PC-9 (cell line): ENCODE results near the gene MYCN. TPM values are rescaled to one million over a fixed set of nuclear protein-coding genes. Genes with fewer than 3 reads are reported as not detected.
"Not testable (repeated sequence)": the region's sequence is repeated elsewhere in the genome, so short reads cannot be mapped to it uniquely, and the experiment has no call there.

Experiments
- BruUV-seq: library from RNA; stranded (reverse); fragments of 400-500 nt; replicated peaks from 2 replicates; lab custom pipeline; 2021; lab: Mats Ljungman, UMichigan
- CTCF ChIA-PET: fragments of 300-600 bp; sonication (Branson Sonifier 250); formaldehyde crosslinking; loops from one replicate; lab custom pipeline; 2022; ENCODE audit warnings: antibody characterized with exemption; lab: Charles Lee
- POLR2A ChIA-PET: fragments of 300-600 bp; sonication (Branson Sonifier 250); formaldehyde crosslinking; loops from one replicate; lab custom pipeline; 2022; ENCODE audit warnings: antibody characterized with exemption; ENCODE audit not compliant: unreplicated experiment; lab: Charles Lee
- DNase-seq, 2 experiments: peaks; one replicate each; pipeline versions ENCODE4 v3.0.0 to v3.0.0-alpha.2; 2015 to 2022; ENCODE audit warnings: mixed read lengths in 1 of 2
- H2AFZ ChIP-seq: fragments of 200-600 bp; sonication (generic); 2 replicates; pipeline ENCODE4 v1.8.1; 2017; ENCODE audit warnings: antibody characterized with exemption
- H3F3A ChIP-seq: fragments of 200-600 bp; sonication (generic); 2 replicates; pipeline ENCODE4 v1.8.1; 2017; ENCODE audit warnings: antibody characterized with exemption, mild to moderate bottlenecking, low read depth; ENCODE audit not compliant: insufficient read depth
- H3K27ac ChIP-seq: fragments of 200-600 bp; sonication (generic); 2 replicates; pipeline ENCODE4 v1.6.1; 2016; ENCODE audit warnings: mixed run types
- H3K27me3 ChIP-seq: fragments of 200-600 bp; sonication (generic); 2 replicates; pipeline ENCODE4 v1.6.1; 2016; ENCODE audit warnings: low read depth, mixed run types; ENCODE audit not compliant: insufficient read depth
- H3K36me3 ChIP-seq: fragments of 200-600 bp; sonication (generic); 2 replicates; pipeline ENCODE4 v1.6.1; 2016; ENCODE audit warnings: low read depth, mixed run types
- H3K4me1 ChIP-seq: fragments of 200-600 bp; sonication (generic); replicated peaks from 2 replicates; pipeline ENCODE4 v1.6.1; 2016; ENCODE audit warnings: mixed run types; ENCODE audit not compliant: insufficient read depth
- H3K4me2 ChIP-seq: fragments of 200-600 bp; sonication (generic); 2 replicates; pipeline ENCODE4 v1.6.1; 2017; ENCODE audit warnings: mixed run types
- H3K4me3 ChIP-seq: fragments of 200-600 bp; sonication (generic); 2 replicates; pipeline ENCODE4 v1.6.1; 2016; ENCODE audit warnings: mixed run types
- H3K79me2 ChIP-seq: fragments of 200-600 bp; sonication (generic); 2 replicates; pipeline ENCODE4 v1.6.1; 2017; ENCODE audit warnings: low read depth, mixed run types
- H3K9me2 ChIP-seq: fragments of 200-600 bp; sonication (generic); 2 replicates; pipeline ENCODE4 v1.8.1; 2017; ENCODE audit warnings: mild to moderate bottlenecking; ENCODE audit not compliant: insufficient read depth
- H3K9me3 ChIP-seq: fragments of 200-600 bp; sonication (generic); 2 replicates; pipeline ENCODE4 v1.8.1; 2016; ENCODE audit warnings: low read depth; ENCODE audit not compliant: insufficient read depth
- H4K20me1 ChIP-seq: fragments of 200-600 bp; sonication (generic); 2 replicates; pipeline ENCODE4 v1.8.1; 2017; ENCODE audit not compliant: insufficient read depth
- EZH2 ChIP-seq: fragments of 200-600 bp; sonication (generic); IDR thresholded peaks from 2 replicates; pipeline ENCODE4 v1.8.0; 2017; ENCODE audit warnings: antibody characterized with exemption, low read depth
- intact Hi-C: fragments of 100-400 bp; cut with micrococcal nuclease; formaldehyde crosslinking; loops from one replicate; pipeline ENCODE4 v1.10.0; 2022; ENCODE audit not compliant: unreplicated experiment
- total RNA-seq: library from RNA; stranded (reverse); gene quantifications from 2 replicates; pipeline ENCODE4 v1.2.3, GENCODE V29; 2021
- TF ChIP-seq, protein P1 (sequence below): fragments of 200-600 bp; sonication (generic); conservative IDR thresholded peaks from 2 replicates; pipeline ENCODE4 v1.6.1; 2017; ENCODE audit warnings: mixed run types, antibody characterized with exemption, mild to moderate bottlenecking, moderate library complexity

Gene MYCN
- total RNA-seq, 1 experiment from 2014 or later = not detected

DNA sequence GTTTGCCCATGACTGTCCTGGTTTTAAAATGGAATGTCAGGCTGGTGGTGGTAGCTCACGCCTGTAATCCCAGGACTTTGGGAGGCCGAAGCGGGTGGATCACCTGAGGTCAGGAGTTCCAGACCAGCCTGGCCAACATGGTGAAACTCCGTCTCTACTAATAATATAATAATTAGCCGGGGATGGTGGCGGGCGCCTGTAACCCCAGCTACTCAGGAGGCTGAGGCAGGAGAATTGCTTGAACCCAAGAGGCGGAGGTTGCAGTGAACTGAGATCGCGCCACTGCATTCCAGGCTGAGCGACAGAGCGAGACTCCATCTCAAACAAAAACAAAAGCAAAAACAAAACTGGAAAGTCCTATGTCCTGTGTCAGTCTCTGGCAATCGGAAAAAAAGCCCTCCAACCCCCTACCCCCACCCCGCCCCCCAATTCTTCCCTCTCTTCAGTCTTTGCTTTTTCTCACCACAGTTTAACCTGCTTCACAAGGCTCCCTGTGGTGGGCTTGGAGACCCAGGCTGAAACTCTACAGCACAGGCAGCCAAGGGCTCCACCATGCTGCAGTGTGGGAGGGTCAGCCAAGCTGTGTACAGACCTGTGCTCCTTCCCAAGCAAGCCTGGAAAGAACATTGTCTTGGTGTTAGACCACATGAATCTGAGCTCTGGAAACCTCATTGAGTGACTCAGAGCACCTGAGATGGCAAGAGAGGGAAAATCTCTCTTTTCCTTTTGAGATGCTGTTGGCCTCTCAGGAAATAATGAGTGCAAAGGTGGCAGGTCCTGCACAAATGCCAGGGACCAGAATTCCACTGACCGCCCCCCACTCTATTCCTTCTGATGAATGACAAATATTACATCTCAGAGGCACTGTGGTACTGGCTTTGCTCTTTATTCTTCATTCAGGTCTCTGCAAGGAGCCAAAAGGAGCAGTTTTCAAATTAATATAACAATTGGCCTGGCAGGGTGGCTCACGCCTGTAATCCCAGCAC is 16.7 kb downstream of the MYCN start:
- no TSS peak for BruUV-seq

DNA sequence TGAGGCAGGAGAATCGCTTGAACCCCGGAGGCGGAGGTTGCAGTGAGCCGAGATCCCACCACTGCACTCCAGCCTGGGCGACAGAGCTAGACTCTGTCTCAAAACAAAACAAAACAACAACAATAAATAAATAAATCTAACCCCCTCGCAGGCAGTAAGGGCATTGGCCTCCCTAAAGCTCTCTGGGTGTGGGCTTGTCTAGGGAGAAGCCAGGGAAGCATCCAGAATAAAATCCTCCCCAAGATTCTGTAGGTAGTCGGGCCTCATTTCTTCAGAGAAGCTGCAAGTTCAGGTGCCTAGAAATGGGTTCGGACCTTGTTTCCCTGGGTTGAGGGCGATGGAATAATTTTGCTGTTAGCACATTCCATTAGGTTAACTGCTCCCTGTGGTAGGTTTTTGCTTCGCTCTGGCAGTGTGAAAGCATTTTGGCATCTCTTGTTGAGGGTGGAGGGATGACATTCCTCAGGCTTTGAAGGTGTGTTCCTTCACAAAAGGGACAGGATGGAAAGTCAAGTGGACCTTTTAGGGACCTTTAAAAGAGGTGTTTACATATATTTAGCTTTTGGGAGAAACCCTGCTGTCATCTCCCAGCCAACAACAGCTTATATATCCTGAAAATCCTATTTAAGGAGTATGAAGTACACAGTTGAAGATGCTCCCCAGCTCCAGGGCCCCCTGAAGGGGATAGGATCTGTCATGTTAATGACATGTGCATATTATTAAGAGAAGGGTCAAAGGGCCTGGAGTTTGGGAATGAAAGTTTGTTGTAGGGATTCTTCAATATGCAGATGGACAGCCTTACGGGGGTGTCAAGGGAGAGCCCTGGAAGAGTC is 17.7 kb downstream of the MYCN start:
- Histone ChIP-seq H3K9me2 (no peaks in the 10 kb centered on the region), H3K27me3 (peaks cover 48% of the 10 kb centered on the region), H2AFZ (no peak overlapping the region), H3K4me3 (no peak overlapping the region), H3F3A (no peaks in the 10 kb centered on the region), H3K27ac (no peak overlapping the region), H3K4me1 (no peaks in the 10 kb centered on the region), H3K4me2 (no peak overlapping the region), H3K79me2 (no peaks in the 10 kb centered on the region), H3K36me3 (no peaks in the 10 kb centered on the region), H4K20me1 (no peaks in the 10 kb centered on the region), H3K9me3 (no peaks in the 10 kb centered on the region)
- CTCF ChIA-PET = no interaction called here
- TF ChIP-seq, protein P1, sequence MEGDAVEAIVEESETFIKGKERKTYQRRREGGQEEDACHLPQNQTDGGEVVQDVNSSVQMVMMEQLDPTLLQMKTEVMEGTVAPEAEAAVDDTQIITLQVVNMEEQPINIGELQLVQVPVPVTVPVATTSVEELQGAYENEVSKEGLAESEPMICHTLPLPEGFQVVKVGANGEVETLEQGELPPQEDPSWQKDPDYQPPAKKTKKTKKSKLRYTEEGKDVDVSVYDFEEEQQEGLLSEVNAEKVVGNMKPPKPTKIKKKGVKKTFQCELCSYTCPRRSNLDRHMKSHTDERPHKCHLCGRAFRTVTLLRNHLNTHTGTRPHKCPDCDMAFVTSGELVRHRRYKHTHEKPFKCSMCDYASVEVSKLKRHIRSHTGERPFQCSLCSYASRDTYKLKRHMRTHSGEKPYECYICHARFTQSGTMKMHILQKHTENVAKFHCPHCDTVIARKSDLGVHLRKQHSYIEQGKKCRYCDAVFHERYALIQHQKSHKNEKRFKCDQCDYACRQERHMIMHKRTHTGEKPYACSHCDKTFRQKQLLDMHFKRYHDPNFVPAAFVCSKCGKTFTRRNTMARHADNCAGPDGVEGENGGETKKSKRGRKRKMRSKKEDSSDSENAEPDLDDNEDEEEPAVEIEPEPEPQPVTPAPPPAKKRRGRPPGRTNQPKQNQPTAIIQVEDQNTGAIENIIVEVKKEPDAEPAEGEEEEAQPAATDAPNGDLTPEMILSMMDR = no peak
- TF ChIP-seq EZH2 = no peak
- intact Hi-C loops = no loop called here
- DNase-seq = no peak
- POLR2A ChIA-PET = no interaction called here
- BruUV-seq = no TSS peak

More for the DNA sequence above, 16.7 kb downstream of the MYCN start:
- no peak overlapping the region for H2AFZ ChIP-seq
- H3K36me3 ChIP-seq = no peaks in the 10 kb centered on the region
- no peaks in the 10 kb centered on the region for H3K79me2 ChIP-seq
- CTCF ChIA-PET = no interaction called here
- POLR2A ChIA-PET = no interaction called here
- H3K4me2 ChIP-seq = no peak overlapping the region
- no peak overlapping the region for H3K4me3 ChIP-seq
- H4K20me1 ChIP-seq = no peaks in the 10 kb centered on the region
- no peaks in the 10 kb centered on the region for H3K9me2 ChIP-seq
- H3K4me1 ChIP-seq = no peaks in the 10 kb centered on the region
- no peaks in the 10 kb centered on the region for H3K9me3 ChIP-seq
- no peaks in the 10 kb centered on the region for H3F3A ChIP-seq
- DNase-seq = no peak
- TF ChIP-seq EZH2 = no peak
- TF ChIP-seq, protein P1 = no peak
- intact Hi-C loops = no loop called here
- peaks cover 56% of the 10 kb centered on the region for H3K27me3 ChIP-seq
- H3K27ac ChIP-seq = no peak overlapping the region

DNA sequence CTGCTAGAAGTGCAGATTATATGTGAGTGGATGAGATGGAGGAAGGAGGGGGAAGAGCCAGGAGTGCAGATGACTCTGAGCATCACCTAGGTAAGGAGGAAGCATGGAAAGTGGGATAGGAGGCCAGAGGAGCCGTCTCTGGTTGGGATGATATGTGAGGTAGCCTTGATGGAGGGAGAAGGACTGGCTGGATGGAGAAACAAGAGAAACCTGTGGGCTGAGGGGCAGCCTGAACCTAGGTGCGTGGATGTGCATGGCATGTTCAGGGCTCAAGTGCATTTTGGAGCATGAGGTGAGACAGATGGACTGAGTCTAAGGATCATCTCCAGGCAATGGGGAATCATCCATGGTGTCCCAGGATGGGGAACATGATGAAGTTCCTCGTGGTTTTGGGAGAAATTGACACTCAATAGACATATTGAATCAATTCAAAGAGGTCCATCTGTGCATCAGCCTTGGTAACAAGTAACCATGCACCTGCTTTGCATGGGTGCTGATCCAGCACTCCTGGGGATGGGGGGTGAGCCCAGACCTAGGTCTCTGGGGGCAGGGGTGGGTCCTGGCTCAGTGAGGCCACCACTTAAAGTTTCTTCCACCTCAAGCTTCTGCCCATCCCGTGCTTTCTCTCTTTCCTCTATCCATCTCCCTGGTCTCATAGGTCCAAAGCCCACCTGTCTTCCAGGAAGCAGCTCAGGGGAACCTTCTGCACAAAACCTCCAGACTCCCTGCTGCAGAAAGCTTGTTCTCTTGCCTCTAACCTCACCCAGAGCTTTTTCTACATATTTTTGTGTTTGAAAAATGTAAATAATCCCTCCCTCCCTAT is 19.2 kb downstream of the MYCN start:
- no peaks in the 10 kb centered on the region for H3K9me3 ChIP-seq
- H3K4me2 ChIP-seq = no peak overlapping the region
- H4K20me1 ChIP-seq = no peaks in the 10 kb centered on the region
- H3K9me2 ChIP-seq = no peaks in the 10 kb centered on the region
- H3K36me3 ChIP-seq = no peaks in the 10 kb centered on the region
- no TSS peak for BruUV-seq
- no peak overlapping the region for H2AFZ ChIP-seq
- no peaks in the 10 kb centered on the region for H3F3A ChIP-seq
- ChIA-PET POLR2A (no interaction called here), CTCF (no interaction called here)
- no peak overlapping the region for H3K4me3 ChIP-seq
- TF ChIP-seq, protein P1 = no peak
- no peak for TF ChIP-seq EZH2
- intact Hi-C loops = no loop called here
- H3K79me2 ChIP-seq = no peaks in the 10 kb centered on the region
- peaks cover 40% of the 10 kb centered on the region for H3K27me3 ChIP-seq
- H3K4me1 ChIP-seq = no peaks in the 10 kb centered on the region
- no peak overlapping the region for H3K27ac ChIP-seq
- DNase-seq = no peak

DNA sequence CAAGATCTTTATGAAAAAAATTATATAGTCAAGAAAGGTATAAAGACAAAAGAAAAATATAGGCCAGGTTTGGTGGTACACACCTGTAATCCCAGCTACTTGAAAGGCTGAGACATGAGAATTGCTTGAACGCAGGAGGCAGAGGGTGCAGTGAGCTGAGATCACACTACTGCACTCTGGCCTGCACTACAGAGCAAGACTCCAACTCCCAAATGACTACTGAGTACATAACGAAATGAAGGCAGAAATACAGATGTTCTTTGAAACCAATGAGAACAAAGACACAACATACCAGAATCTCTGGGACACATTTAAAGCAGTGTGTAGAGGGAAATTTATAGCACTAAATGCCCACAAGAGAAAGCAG is 19.8 kb downstream of the MYCN start:
- H3F3A ChIP-seq, DNase-seq, BruUV-seq, H3K27ac ChIP-seq, H3K4me1 ChIP-seq, H3K4me2 ChIP-seq, H3K4me3 ChIP-seq, H3K9me3 ChIP-seq, H3K36me3 ChIP-seq, H3K9me2 ChIP-seq, CTCF ChIA-PET, H2AFZ ChIP-seq, H4K20me1 ChIP-seq, intact Hi-C loops, H3K79me2 ChIP-seq, POLR2A ChIA-PET: not testable (repeated sequence)
- peaks cover 35% of the 10 kb centered on the region for H3K27me3 ChIP-seq
